Type B pancreatic cell (in vitro differentiated cells): ENCODE measurements around the gene APOBEC2. TPM values are rescaled to one million over a fixed set of nuclear protein-coding genes. Genes with fewer than 3 reads are reported as not detected.

Source experiments
- DNase-seq: peaks from one replicate; pipeline ENCODE4 v3.0.0; 2021; ENCODE audit warnings: mixed read lengths; ENCODE audit not compliant: unreplicated experiment; ENCODE audit errors: extremely low spot score
- H3K27ac Mint-ChIP-seq: 2 replicates; pipeline ENCODE4 v1.8.0; 2021; ENCODE audit warnings: mild to moderate bottlenecking, mixed read lengths
- H3K27me3 Mint-ChIP-seq: 2 replicates; pipeline ENCODE4 v1.8.0; 2021; ENCODE audit warnings: mixed read lengths
- H3K36me3 Mint-ChIP-seq: 2 replicates; pipeline ENCODE4 v1.8.0; 2021; ENCODE audit warnings: mixed read lengths
- H3K4me1 Mint-ChIP-seq: one replicate; pipeline ENCODE4 v1.8.0; 2021; ENCODE audit warnings: mixed read lengths; ENCODE audit not compliant: unreplicated experiment
- H3K4me3 Mint-ChIP-seq: 2 replicates; pipeline ENCODE4 v1.8.0; 2021; ENCODE audit warnings: mild to moderate bottlenecking, mixed read lengths
- H3K9me3 Mint-ChIP-seq: 2 replicates; pipeline ENCODE4 v1.8.0; 2021; ENCODE audit warnings: mixed read lengths
- total RNA-seq: library from RNA; stranded (reverse); gene quantifications from 2 replicates; pipeline ENCODE4 v1.2.1, GENCODE V29; 2021; ENCODE audit warnings: low replicate concordance
- TF ChIP-seq, protein P1 (sequence below): fragments of 200-600 bp; sonication (generic); conservative IDR thresholded peaks from 2 replicates; pipeline ENCODE4 v1.5.0; 2021; ENCODE audit warnings: antibody characterized with exemption, mild to moderate bottlenecking

APOBEC2 gene
- total RNA-seq, 1 donor from 2014 or later, result 1.5 TPM

DNA sequence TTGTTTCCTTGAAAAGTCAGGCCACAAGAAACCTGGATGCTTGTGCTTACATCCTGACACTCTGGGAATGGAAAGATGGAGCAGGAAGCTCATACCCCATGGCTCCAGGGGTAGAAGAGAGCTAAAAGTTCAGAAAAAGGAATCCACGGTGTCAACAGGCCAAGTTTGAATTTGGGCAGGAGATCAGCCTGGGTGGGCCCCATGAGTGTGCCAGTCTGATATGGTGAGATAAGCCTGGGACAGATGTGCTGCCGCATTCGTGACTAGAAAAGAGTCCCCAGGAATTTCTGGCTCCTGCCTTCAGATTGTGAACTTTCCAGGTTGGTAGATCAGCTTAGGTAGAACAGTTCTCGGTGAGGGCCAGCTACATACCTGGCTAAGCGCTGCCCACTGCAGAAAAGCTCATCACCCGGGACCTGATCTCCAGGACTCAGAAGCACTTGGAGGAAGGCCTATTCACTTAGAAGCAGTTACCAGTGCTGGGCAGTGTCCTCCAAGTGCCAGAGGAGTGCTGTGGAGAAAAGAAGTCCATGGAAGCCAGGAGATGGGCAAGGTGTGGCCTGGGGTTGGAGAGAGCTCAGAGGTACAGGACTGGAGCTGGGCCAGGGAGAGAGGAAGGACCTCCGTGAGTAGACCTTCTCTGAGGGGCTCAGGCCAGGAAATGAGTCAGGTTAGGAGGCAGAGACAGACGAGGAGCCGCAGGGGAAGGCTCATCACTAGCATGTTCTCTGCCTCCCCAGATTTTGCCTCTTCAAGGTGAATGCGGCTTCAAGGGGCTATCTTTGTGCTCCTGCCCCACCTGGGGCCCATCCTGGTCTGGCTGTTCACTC, 10.6 kb upstream of the APOBEC2 start, which contains the start of gene TSPO2:
Gene TSPO2 (plus strand): TSS at position 242 of the 830 bp plus-strand sequence. CDS start 519 bp downstream, at position 761.
- Mint-ChIP-seq H3K27ac (peak within 1 kb of the TSS; percentile 76), H3K4me1 (peaks cover 14% of the 10 kb centered on the region), H3K9me3 (no peaks in the 10 kb centered on the region), H3K36me3 (no peaks in the 10 kb centered on the region), H3K27me3 (no peaks in the 10 kb centered on the region), H3K4me3 (no peak within 1 kb of the TSS)
- DNase-seq, result no peak
- TF ChIP-seq, protein P1, sequence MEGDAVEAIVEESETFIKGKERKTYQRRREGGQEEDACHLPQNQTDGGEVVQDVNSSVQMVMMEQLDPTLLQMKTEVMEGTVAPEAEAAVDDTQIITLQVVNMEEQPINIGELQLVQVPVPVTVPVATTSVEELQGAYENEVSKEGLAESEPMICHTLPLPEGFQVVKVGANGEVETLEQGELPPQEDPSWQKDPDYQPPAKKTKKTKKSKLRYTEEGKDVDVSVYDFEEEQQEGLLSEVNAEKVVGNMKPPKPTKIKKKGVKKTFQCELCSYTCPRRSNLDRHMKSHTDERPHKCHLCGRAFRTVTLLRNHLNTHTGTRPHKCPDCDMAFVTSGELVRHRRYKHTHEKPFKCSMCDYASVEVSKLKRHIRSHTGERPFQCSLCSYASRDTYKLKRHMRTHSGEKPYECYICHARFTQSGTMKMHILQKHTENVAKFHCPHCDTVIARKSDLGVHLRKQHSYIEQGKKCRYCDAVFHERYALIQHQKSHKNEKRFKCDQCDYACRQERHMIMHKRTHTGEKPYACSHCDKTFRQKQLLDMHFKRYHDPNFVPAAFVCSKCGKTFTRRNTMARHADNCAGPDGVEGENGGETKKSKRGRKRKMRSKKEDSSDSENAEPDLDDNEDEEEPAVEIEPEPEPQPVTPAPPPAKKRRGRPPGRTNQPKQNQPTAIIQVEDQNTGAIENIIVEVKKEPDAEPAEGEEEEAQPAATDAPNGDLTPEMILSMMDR, result no peak

DNA sequence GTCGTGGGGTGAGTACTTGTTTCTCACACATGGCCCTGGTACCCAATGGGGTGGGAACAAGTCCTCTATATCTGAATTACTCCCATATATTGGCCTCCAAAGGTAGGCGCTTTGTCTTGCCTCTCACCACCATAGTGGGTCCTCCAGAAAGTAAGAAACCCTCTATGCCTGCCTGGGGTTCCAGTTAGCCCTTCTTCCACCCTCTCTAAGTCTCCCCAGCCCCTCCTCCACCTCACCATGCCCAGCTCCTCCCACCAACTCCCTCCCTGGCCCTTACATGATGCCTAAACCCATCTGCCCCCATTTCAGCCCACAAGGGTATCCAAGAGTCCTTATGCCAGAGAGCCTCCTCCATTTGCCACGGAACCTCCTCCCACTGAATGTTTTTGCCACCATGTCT, 9.9 kb upstream of the APOBEC2 start:
- DNase-seq, result peak; percentile 29
- Mint-ChIP-seq H3K27me3 (no peaks in the 10 kb centered on the region), H3K4me3 (no peak overlapping the region), H3K9me3 (no peaks in the 10 kb centered on the region), H3K27ac (no peak overlapping the region), H3K36me3 (no peaks in the 10 kb centered on the region), H3K4me1 (peaks cover 14% of the 10 kb centered on the region)
- TF ChIP-seq, protein P1, result no peak

DNA sequence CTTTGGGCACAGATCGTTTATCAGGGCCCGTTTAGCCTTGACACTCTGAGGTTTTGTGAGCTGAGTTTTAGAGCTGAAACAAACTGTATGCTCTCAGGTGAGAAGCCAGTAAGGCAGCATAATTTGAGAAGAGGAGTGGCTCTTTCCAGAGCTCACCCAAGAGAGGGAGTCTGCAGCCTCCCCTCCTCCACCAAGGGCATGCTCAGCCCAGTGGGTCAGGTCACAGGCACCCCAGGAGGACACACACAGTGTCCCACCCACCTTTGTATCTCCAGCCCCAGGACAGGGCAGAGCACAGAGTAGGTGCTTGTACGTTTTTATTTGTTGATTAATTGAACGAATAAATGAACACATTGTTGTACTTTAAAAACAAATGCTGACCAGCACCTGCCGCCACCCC, 7.3 kb upstream of the APOBEC2 start:
- Mint-ChIP-seq H3K36me3 (no peaks in the 10 kb centered on the region), H3K4me3 (no peak overlapping the region), H3K27me3 (no peaks in the 10 kb centered on the region), H3K4me1 (peaks cover 15% of the 10 kb centered on the region), H3K27ac (no peak overlapping the region), H3K9me3 (no peaks in the 10 kb centered on the region)
- TF ChIP-seq, protein P1, result no peak
- DNase-seq, result no peak

DNA sequence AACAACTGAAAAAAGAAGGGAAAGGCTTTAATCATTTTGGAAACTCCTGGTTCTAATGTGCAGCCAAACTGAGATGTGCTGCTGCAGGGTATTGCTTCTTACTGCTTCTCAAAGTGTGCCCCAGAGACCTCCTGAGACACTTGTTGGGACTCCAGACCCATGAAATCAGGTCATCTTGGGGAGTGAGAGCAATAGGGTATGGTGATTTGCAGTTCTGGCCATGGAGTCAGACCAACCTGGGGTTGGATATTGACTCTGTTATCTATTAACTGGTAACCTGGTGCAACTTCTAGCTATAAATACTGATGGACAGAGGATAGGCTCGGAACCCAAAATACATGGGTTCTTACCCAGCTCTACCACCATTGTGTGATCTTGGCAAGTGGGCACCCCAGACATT, 6.9 kb upstream of the APOBEC2 start:
- Mint-ChIP-seq H3K36me3 (no peaks in the 10 kb centered on the region), H3K27me3 (no peaks in the 10 kb centered on the region), H3K4me1 (peaks cover 13% of the 10 kb centered on the region), H3K4me3 (no peak overlapping the region), H3K27ac (no peak overlapping the region), H3K9me3 (no peaks in the 10 kb centered on the region)
- TF ChIP-seq, protein P1, result no peak
- peak; percentile 18 for DNase-seq

DNA sequence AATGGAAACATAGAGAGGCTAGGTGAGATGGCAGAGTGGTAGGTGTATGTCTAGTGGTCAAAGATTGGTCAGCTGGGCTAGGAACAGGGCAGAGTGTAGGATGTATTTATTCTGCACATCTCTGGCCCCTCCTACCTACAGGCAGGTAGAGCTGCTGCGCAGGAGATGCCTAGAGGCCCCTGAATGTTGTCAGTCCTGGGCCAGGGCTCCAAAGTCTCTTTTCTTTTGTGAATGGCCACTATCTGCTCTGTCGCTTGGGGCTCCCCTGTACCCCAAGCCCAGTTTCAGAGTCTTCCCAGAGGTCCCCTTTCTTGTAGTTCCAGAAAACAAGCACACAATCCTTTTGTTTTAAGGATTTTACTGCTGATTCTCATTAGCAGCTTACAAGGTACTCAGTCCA, 5.7 kb upstream of the APOBEC2 start:
- Mint-ChIP-seq H3K36me3 (peaks cover 5% of the 10 kb centered on the region), H3K27me3 (no peaks in the 10 kb centered on the region), H3K4me3 (no peak overlapping the region), H3K4me1 (peaks cover 19% of the 10 kb centered on the region), H3K9me3 (no peaks in the 10 kb centered on the region), H3K27ac (no peak overlapping the region)
- TF ChIP-seq, protein P1, result no peak
- peak; percentile 49 for DNase-seq
